Activated T-helper 2 cell treated with anti-CD3 and anti-CD28 coated beads, Interferon-gamma antibody, Interleukin-2, Interleukin-4, amounts not matched to agents 10 μg/mL and 5 μg/mL and 100 μg/mL, durations not matched to agents 14 hours and 24 hours and 36 hours (primary cell): ENCODE data around the gene RBM19. TPM values are rescaled to one million over a fixed set of nuclear protein-coding genes. Genes with fewer than 3 reads are reported as not detected.

Experiments used
- DNase-seq: peaks from one replicate; pipeline ENCODE4 v3.0.0; 2021; ENCODE audit warnings: low spot score
- H3K27ac Mint-ChIP-seq: one replicate; pipeline ENCODE4 v1.8.0; 2021; ENCODE audit warnings: mixed read lengths
- H3K27me3 Mint-ChIP-seq: one replicate; pipeline ENCODE4 v1.8.0; 2021; ENCODE audit warnings: low read depth, mixed read lengths
- H3K36me3 Mint-ChIP-seq: one replicate; pipeline ENCODE4 v1.8.0; 2021; ENCODE audit warnings: low read depth, mixed read lengths
- H3K4me1 Mint-ChIP-seq: one replicate; pipeline ENCODE4 v1.8.0; 2021; ENCODE audit warnings: low read depth, mixed read lengths
- H3K4me3 Mint-ChIP-seq: one replicate; pipeline ENCODE4 v1.8.0; 2021; ENCODE audit warnings: low read depth, mild to moderate bottlenecking, moderate library complexity, mixed read lengths
- H3K9me3 Mint-ChIP-seq: one replicate; pipeline ENCODE4 v1.8.0; 2021; ENCODE audit warnings: mixed read lengths
- intact Hi-C: fragments of 100-400 bp; cut with micrococcal nuclease; formaldehyde crosslinking; loops from one replicate; pipeline ENCODE4 v1.15.1; 2023
- total RNA-seq: library from RNA; stranded (reverse); gene quantifications from 2 replicates; pipeline ENCODE4 v1.2.3, GENCODE V29; 2022

Gene RBM19
- total RNA-seq, 1 donor from 2014 or later = 96.8 TPM

DNA sequence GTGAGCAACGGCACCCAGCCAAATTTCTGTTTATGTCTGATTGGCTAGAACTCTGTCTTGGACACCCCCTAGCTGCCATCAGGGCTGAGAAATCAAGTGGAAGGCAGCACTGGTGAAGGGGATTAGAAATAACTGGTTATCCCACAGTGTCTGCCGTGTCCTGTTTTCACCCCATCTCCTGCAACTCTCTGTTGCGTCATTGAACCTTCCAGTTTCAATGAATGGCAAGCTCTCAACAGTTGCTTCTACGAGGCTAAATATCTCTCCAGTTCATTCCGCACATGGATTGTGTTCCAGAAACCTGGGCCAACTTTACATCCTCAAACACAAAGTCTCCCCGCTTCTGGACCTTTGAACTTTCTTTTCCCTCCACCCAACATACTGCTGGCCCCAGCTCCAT lies 173.7 kb downstream of the RBM19 start:
- Mint-ChIP-seq H3K4me1 (no peaks in the 10 kb centered on the region), H3K27me3 (no peaks in the 10 kb centered on the region), H3K36me3 (no peaks in the 10 kb centered on the region), H3K9me3 (no peaks in the 10 kb centered on the region), H3K27ac (no peak overlapping the region), H3K4me3 (no peak overlapping the region)
- DNase-seq = no peak
- intact Hi-C loops = no loop called here

GRCh38 chr12:113788020-113788856 lies 177.9 kb downstream of the RBM19 start:
- no peaks in the 10 kb centered on the region for H3K36me3 Mint-ChIP-seq
- H3K9me3 Mint-ChIP-seq = no peaks in the 10 kb centered on the region
- H3K27me3 Mint-ChIP-seq = no peaks in the 10 kb centered on the region
- no peak overlapping the region for H3K27ac Mint-ChIP-seq
- no peak overlapping the region for H3K4me3 Mint-ChIP-seq
- no peaks in the 10 kb centered on the region for H3K4me1 Mint-ChIP-seq
- intact Hi-C loops = no loop called here
- DNase-seq = no peak

GRCh38 chr12:113786107-113786506 lies 180.0 kb downstream of the RBM19 start:
- DNase-seq = no peak
- Mint-ChIP-seq H3K27me3 (no peaks in the 10 kb centered on the region), H3K4me3 (no peak overlapping the region), H3K27ac (no peak overlapping the region), H3K36me3 (no peaks in the 10 kb centered on the region), H3K4me1 (no peaks in the 10 kb centered on the region), H3K9me3 (no peaks in the 10 kb centered on the region)
- intact Hi-C loops = no loop called here

DNA sequence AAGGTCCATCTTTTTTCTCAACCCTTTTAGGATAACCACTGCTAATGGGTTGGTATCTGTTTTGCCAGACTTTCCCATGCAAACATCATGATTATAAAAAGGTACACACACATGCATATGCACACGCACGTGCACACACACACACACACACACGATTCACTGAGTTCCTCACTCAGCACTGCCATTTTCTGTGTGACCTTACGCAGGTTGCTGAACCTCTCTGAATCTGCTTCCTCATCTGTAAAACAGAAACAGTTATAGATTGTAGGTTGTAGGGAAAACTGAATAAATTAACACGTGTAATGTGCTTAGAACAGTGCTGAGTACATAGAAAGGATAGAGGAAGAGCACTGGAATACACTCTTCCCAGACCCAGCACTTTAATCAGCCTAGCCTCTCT lies 182.3 kb downstream of the RBM19 start:
- Mint-ChIP-seq H3K4me3 (no peak overlapping the region), H3K4me1 (no peaks in the 10 kb centered on the region), H3K27ac (no peak overlapping the region), H3K9me3 (no peaks in the 10 kb centered on the region), H3K36me3 (no peaks in the 10 kb centered on the region), H3K27me3 (no peaks in the 10 kb centered on the region)
- intact Hi-C loops = no loop called here
- no peak for DNase-seq

DNA sequence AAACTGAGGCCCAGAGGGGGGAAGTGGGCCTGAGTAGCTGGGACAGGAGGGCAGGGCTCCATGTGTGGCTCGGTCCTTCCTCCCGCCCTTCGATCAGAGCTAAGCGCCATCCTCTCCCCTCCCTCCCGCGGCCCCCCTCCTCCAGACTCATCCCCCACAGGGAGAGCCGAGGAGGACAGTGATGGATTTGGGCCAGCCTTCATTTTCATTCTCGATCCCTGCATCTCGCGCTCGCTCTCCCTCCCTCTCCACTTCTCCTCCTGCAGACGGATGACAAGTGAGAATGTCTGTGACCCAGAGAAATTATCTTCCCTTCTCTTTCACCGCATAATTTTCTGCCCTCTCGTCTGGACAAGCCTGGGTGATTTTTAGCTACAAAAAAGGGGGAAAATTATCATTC lies 183.3 kb downstream of the RBM19 start:
- intact Hi-C loops = no loop called here
- Mint-ChIP-seq H3K4me3 (no peak overlapping the region), H3K9me3 (no peaks in the 10 kb centered on the region), H3K27me3 (no peaks in the 10 kb centered on the region), H3K27ac (no peak overlapping the region), H3K4me1 (no peaks in the 10 kb centered on the region), H3K36me3 (no peaks in the 10 kb centered on the region)
- no peak for DNase-seq

DNA sequence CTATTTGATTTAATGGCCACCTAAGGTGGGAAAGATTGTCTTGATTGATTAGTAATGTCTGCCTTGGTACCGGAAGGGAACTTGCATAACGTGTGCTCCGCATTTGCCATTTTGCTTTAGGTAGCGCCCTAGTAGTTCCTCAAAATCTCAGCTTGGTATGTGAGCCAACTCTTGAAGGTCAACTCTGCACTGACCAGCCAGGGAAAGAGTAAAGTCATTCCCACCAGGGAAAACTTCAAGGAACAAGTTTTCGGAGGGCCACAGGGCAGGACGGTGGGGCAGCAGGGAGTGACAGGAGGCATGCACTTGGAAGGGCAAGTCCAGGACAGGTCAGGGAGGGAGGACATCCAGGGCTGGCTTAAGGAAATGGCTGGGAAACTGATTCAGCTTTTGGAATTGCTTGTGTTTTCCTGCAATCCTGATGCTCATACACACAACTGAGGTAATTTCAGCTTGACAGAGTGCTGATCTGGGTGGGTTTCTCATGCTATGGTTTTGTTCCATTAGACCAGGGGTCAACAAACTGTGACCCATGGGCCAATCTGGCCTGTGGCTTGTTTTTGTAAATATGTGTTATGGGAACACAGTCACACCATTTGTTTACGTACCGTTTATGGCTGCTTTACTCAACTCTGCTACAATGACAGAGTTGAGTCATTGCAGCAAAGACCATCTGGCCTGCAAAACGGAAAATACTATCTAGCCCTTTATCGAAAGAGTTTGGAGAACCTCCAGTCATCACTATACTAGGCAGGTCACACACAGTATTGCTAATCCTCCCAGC lies 184.5 kb downstream of the RBM19 start:
- intact Hi-C loops = no loop called here
- H3K4me1 Mint-ChIP-seq = no peaks in the 10 kb centered on the region
- H3K9me3 Mint-ChIP-seq = no peaks in the 10 kb centered on the region
- no peaks in the 10 kb centered on the region for H3K36me3 Mint-ChIP-seq
- H3K27me3 Mint-ChIP-seq = no peaks in the 10 kb centered on the region
- H3K4me3 Mint-ChIP-seq = no peak overlapping the region
- DNase-seq = no peak
- no peak overlapping the region for H3K27ac Mint-ChIP-seq

DNA sequence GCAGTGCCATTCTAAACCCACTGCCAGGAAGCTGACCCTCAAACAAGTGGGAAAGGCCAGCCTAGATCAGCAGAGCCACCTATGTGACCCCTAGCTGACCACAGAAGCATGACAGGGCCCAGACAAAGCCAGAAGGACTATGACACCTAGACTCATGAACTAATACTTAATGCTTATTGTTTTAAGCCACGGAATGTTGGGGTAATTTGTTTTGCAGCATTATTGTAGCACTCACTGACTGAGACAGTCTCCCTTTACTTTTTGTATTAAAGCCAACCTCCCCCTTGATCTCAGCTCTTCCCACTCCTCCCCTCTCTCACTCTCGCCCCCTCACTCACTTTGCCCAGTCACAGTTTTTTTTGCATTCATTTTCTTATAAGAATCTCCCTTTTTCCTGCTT lies 186.4 kb downstream of the RBM19 start:
- Mint-ChIP-seq H3K4me3 (no peak overlapping the region), H3K27me3 (no peaks in the 10 kb centered on the region), H3K27ac (no peak overlapping the region), H3K36me3 (no peaks in the 10 kb centered on the region), H3K4me1 (no peaks in the 10 kb centered on the region), H3K9me3 (no peaks in the 10 kb centered on the region)
- intact Hi-C loops = no loop called here
- DNase-seq = no peak

- no peaks in the 10 kb centered on the region for H3K36me3 Mint-ChIP-seq
- intact Hi-C loops = no loop called here
- DNase-seq = no peak
- no peaks in the 10 kb centered on the region for H3K4me1 Mint-ChIP-seq
- H3K27me3 Mint-ChIP-seq = no peaks in the 10 kb centered on the region
- H3K9me3 Mint-ChIP-seq = no peaks in the 10 kb centered on the region
- H3K27ac Mint-ChIP-seq = no peak overlapping the region
- no peak overlapping the region for H3K4me3 Mint-ChIP-seq
These were observed 187.5 kb downstream of the RBM19 start for GRCh38 chr12:113778432-113779132.

DNA sequence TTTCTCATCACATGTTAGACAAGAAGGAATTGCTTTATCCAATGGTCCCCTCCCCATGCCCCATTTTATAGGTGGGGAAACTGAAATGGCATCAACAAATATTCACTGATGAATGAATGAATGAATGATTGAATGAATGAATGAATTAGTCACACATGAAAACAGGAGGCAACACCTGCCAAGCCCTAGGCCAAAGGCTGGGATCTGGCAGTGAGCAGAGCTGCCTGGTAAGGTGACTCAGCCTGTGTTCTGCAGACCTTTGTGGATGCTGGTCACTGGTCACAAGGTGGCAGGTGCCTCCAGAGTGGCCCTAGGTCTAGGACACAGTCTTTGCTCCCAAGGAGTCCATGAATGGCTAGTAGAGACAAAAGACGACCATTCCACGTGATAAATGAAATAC lies 188.4 kb downstream of the RBM19 start:
- no peaks in the 10 kb centered on the region for H3K4me1 Mint-ChIP-seq
- no peak for DNase-seq
- H3K27me3 Mint-ChIP-seq = no peaks in the 10 kb centered on the region
- no peaks in the 10 kb centered on the region for H3K36me3 Mint-ChIP-seq
- no peak overlapping the region for H3K27ac Mint-ChIP-seq
- H3K4me3 Mint-ChIP-seq = no peak overlapping the region
- intact Hi-C loops = no loop called here
- H3K9me3 Mint-ChIP-seq = no peaks in the 10 kb centered on the region

DNA sequence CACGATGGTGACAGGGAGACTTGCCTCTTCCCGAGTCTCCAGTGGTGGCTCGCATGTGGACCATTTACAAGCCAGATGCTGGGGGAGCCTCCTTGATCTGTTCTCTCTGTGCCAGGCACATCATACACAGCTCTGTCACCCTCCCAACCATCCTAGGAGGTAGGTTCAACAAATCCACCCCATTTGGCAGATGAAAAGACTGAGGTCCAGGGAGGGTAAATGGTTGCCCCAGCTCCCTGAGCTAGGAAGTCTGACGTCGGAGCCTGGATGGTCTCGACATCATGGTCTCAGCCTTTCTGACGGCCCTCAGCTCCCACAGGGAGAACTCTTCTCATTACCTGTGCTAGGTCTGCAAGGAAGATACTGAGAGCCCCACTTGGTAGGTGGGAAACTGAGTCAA lies 189.6 kb downstream of the RBM19 start:
- no peak overlapping the region for H3K27ac Mint-ChIP-seq
- no peaks in the 10 kb centered on the region for H3K27me3 Mint-ChIP-seq
- H3K9me3 Mint-ChIP-seq = no peaks in the 10 kb centered on the region
- no peak for DNase-seq
- no peak overlapping the region for H3K4me3 Mint-ChIP-seq
- H3K36me3 Mint-ChIP-seq = no peaks in the 10 kb centered on the region
- intact Hi-C loops = no loop called here
- H3K4me1 Mint-ChIP-seq = no peaks in the 10 kb centered on the region

GRCh38 chr12:113774526-113774925 lies 191.6 kb downstream of the RBM19 start:
- intact Hi-C loops = no loop called here
- Mint-ChIP-seq H3K27ac (no peak overlapping the region), H3K9me3 (no peaks in the 10 kb centered on the region), H3K27me3 (no peaks in the 10 kb centered on the region), H3K4me1 (no peaks in the 10 kb centered on the region), H3K36me3 (no peaks in the 10 kb centered on the region), H3K4me3 (no peak overlapping the region)
- no peak for DNase-seq

GRCh38 chr12:113772505-113773030 lies 193.6 kb downstream of the RBM19 start:
- DNase-seq = no peak
- H3K36me3 Mint-ChIP-seq = no peaks in the 10 kb centered on the region
- H3K4me1 Mint-ChIP-seq = no peaks in the 10 kb centered on the region
- no peaks in the 10 kb centered on the region for H3K9me3 Mint-ChIP-seq
- H3K4me3 Mint-ChIP-seq = no peak overlapping the region
- no peak overlapping the region for H3K27ac Mint-ChIP-seq
- intact Hi-C loops = no loop called here
- H3K27me3 Mint-ChIP-seq = no peaks in the 10 kb centered on the region
